HAP-1 (cell line): ENCODE data around the gene XKR8.
A peak's percentile ranks its signal among the peaks of the same experiment; 100 is the strongest.

ENCODE experiments used
- DNase-seq, 2 experiments: peaks; one replicate each; pipeline ENCODE4 v3.0.0-alpha.2; 2016 to 2020; ENCODE audit warnings: low spot score in 2 of 2
- H3K27me3 ChIP-seq: fragments of 250-450 bp; sonication (Bioruptor Pico); 2 replicates; pipeline ENCODE4 v1.5.1; 2020; ENCODE audit warnings: low read depth, mild to moderate bottlenecking, moderate library complexity
- H3K36me3 ChIP-seq: fragments of 250-450 bp; sonication (Bioruptor Pico); replicated peaks from 2 replicates; pipeline ENCODE4 v1.5.1; 2020; ENCODE audit warnings: mild to moderate bottlenecking
- H3K4me1 ChIP-seq: fragments of 250-450 bp; sonication (Bioruptor Pico); 2 replicates; pipeline ENCODE4 v1.5.1; 2020; ENCODE audit warnings: mild to moderate bottlenecking
- H3K4me3 ChIP-seq: fragments of 250-450 bp; sonication (Bioruptor Pico); 2 replicates; pipeline ENCODE4 v1.5.1; 2020; ENCODE audit warnings: mild to moderate bottlenecking, moderate library complexity
- H3K9me3 ChIP-seq: fragments of 250-450 bp; sonication (Bioruptor Pico); 2 replicates; pipeline ENCODE4 v1.5.1; 2020; ENCODE audit warnings: mild to moderate bottlenecking, moderate library complexity
- in situ Hi-C: fragments of 300-500 bp; cut with MboI; formaldehyde crosslinking; loops from 3 replicates; pipeline ENCODE4 v1.14.3; 2020; ENCODE audit warnings: low sequenced_read_pairs, inconsistent platforms, mixed read lengths

XKR8 gene

DNA sequence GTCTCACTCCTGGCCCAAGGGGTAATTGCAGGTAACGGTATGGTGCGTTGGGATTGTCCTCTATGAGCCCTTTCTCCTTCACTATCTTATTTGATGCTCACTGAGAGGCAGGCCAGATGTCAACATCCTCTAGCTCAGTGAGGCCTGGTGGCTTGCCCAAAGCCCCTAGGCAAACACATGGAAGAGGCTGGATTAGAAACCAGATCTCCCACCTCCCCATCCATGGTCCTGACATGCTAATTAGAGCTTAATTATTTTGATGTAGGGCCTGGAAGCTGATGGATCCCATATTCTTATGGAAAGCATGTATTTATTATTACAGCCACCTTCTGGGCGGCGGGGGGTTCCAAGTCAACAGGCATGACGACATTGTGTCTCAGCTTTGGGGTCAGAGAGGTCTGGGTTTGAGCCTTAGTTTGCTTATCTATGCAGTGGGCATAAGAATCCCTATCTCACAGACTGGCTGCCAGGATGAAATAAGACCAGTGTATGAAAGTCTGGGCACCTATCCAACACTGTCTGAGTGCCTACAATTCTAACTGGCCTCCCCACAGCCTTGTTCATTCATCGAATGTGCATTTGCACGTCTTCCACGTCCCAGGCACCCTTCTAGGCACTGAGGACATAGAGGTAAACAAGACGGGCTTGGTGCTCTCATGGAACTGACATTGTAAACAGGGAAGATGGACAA lies 18.8 kb upstream of the XKR8 start:
- no peak for DNase-seq
- no peaks in the 10 kb centered on the region for H3K27me3 ChIP-seq
- no peaks in the 10 kb centered on the region for H3K36me3 ChIP-seq
- H3K4me3 ChIP-seq, result no peak overlapping the region
- no peaks in the 10 kb centered on the region for H3K4me1 ChIP-seq
- in situ Hi-C loops, result no loop called here
- H3K9me3 ChIP-seq, result no peaks in the 10 kb centered on the region

DNA sequence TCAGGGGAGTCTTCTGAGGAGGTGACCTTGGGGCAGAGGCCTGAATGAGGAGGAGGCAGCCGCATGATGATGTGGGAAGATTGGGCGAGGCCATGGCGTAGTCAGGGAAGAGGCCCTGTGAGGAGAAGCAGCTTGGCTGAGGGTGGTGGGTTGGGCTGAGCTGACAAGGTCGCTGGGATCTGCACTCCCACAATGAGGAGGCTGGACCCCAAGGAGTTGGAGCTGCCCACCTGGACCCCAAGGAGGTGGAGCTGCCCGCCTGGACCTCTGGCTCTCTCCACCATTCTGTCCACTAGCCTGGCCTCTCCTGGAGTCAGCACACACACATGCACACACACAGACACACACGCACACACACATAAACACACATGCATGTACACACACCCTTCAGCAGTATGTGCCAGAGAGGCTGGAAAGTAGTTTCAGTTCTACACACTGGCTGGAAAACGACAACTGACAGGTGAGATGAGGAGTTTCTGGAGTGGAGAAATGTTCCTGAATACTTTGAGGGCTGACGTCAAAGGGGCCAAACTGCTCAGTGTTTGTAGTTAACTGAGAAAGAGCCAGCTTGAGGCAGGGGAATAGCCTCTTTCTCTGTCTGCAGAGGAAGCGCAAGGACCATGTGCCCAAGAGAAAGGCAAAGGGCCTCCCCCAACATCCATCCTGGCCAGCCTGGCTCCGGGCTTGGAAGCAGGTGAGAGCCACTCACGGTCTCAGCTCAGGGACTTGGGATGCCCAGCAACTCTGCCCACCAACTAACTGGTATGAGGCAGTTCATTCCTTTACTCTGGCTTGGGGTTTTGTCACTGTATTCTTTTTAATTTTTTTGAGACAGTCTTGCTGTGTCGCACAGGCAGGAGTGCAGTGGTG lies 17.9 kb upstream of the XKR8 start:
- Histone ChIP-seq H3K9me3 (no peaks in the 10 kb centered on the region), H3K36me3 (no peaks in the 10 kb centered on the region), H3K4me1 (no peaks in the 10 kb centered on the region), H3K27me3 (no peaks in the 10 kb centered on the region), H3K4me3 (no peak overlapping the region)
- DNase-seq, result no peak
- in situ Hi-C loops, result no loop called here

DNA sequence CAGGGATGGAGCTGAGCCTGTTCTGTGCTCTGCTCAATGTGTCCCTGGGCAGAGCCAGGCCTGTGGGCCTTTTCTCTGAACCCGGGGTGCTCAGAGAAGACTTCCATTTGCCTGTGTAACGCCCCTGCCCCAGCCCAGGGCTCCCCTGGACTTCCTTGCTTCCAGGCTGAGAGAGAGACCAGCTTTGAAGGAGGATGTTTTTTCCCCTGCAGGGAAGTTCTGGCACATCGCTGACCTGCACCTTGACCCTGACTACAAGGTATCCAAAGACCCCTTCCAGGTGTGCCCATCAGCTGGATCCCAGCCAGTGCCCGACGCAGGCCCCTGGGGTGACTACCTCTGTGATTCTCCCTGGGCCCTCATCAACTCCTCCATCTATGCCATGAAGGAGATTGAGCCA lies 14.8 kb upstream of the XKR8 start:
- in situ Hi-C loops, result no loop called here
- H3K4me3 ChIP-seq, result no peak overlapping the region
- DNase-seq, result no peak
- no peaks in the 10 kb centered on the region for H3K27me3 ChIP-seq
- H3K9me3 ChIP-seq, result no peaks in the 10 kb centered on the region
- H3K36me3 ChIP-seq, result no peaks in the 10 kb centered on the region
- no peaks in the 10 kb centered on the region for H3K4me1 ChIP-seq

DNA sequence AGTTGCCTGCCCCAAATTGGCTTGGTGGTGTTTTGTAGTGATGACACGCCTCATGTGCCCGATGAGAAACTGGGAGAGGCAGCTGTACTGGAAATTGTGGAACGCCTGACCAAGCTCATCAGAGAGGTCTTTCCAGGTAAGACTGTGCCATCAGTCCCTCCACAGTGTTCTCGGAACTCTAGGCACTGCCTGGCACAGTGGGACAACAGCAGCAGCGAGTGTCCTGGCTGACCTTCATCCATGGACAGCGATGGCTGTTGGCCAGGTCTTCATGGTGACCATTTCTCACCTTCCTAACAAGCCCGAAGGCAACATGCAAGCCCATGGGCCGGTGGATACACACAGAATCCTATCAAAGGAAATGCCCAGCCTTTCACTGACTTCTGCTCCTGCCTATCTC lies 10.7 kb upstream of the XKR8 start:
- Histone ChIP-seq H3K9me3 (no peaks in the 10 kb centered on the region), H3K4me1 (no peaks in the 10 kb centered on the region)
- in situ Hi-C loops, result no loop called here

DNA sequence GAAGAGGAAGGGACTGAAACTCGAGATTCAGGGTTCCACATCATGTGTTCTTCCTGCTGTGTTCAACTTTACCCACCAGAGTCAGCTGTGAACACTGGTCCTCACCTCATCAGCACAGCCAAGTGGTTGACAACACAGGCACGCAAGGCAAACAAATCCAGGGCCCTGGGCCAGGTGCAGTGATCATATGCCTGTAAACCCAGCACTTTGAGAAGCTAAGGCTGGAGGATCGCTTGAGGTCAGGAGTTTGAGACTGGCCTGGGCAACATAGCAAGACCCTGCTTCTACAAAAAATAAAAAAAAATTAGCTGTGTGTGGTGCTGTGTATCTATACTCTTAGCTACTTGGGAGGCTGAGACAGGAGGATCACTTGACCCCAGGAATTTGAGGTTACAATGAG lies 8.4 kb upstream of the XKR8 start:
- H3K4me1 ChIP-seq, result no peaks in the 10 kb centered on the region
- no peaks in the 10 kb centered on the region; the same call in 1 of the 2 replicates for H3K27me3 ChIP-seq
- in situ Hi-C loops, result no loop called here
- H3K36me3 ChIP-seq, result no peaks in the 10 kb centered on the region
- H3K9me3 ChIP-seq, result no peaks in the 10 kb centered on the region
- no peak overlapping the region for H3K4me3 ChIP-seq
- DNase-seq, result no peak

More for the DNA sequence above, 10.7 kb upstream of the XKR8 start:
- no peaks in the 10 kb centered on the region for H3K36me3 ChIP-seq
- H3K4me3 ChIP-seq, result no peak overlapping the region
- H3K27me3 ChIP-seq, result no peaks in the 10 kb centered on the region; the same call in 1 of the 2 replicates
- no peak for DNase-seq

DNA sequence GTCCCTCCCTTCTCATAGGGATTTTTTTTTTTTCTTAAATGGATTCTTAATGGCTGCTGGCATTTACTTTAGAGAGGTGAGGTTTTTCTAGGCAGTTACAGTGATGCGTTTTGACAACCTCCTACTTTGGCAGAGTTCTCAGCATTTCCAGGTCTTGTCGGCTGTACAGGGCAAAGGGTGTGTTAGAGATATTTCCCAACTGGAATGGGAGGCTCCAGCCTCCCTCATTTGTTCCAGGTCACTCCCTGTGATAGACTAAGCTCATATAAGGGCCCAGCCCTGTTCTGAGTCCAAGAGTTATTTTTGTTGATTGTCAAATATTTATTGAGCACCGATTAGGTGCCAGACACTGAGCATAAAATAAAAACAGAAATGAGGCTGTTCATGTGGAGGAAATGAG lies 7.6 kb upstream of the XKR8 start:
- H3K36me3 ChIP-seq, result no peaks in the 10 kb centered on the region
- in situ Hi-C loops, result no loop called here

GRCh38 chr1:27954186-27954585 lies 5.6 kb upstream of the XKR8 start:
- in situ Hi-C loops, result no loop called here
- no peaks in the 10 kb centered on the region for H3K36me3 ChIP-seq
- no peak overlapping the region for H3K4me3 ChIP-seq

More for the DNA sequence above, 7.6 kb upstream of the XKR8 start:
- Histone ChIP-seq H3K9me3 (no peaks in the 10 kb centered on the region), H3K27me3 (no peaks in the 10 kb centered on the region; the same call in 1 of the 2 replicates), H3K4me3 (no peak overlapping the region), H3K4me1 (no peaks in the 10 kb centered on the region)
- DNase-seq, result no peak

GRCh38 chr1:27955076-27955475 lies 4.7 kb upstream of the XKR8 start:
- H3K36me3 ChIP-seq, result no peaks in the 10 kb centered on the region
- no peak for DNase-seq
- no peak overlapping the region for H3K4me3 ChIP-seq
- peaks cover 8% of the 10 kb centered on the region for H3K4me1 ChIP-seq
- in situ Hi-C loops, result no loop called here
- no peaks in the 10 kb centered on the region for H3K9me3 ChIP-seq
- H3K27me3 ChIP-seq, result no peaks in the 10 kb centered on the region; the same call in 1 of the 2 replicates

More at GRCh38 chr1:27954186-27954585, 5.6 kb upstream of the XKR8 start:
- no peaks in the 10 kb centered on the region for H3K9me3 ChIP-seq
- DNase-seq, result no peak
- no peaks in the 10 kb centered on the region; the same call in 1 of the 2 replicates for H3K27me3 ChIP-seq
- peaks cover 3% of the 10 kb centered on the region for H3K4me1 ChIP-seq

GRCh38 chr1:27956761-27957160 lies 3.0 kb upstream of the XKR8 start:
- H3K4me3 ChIP-seq, result no peak overlapping the region
- H3K27me3 ChIP-seq, result no peaks in the 10 kb centered on the region; the same call in 1 of the 2 replicates
- no peaks in the 10 kb centered on the region for H3K9me3 ChIP-seq
- in situ Hi-C loops, result no loop called here
- no peak for DNase-seq
- peaks cover 8% of the 10 kb centered on the region for H3K4me1 ChIP-seq
- no peaks in the 10 kb centered on the region for H3K36me3 ChIP-seq

- DNase-seq, result no peak
- H3K4me1 ChIP-seq, result peaks cover 8% of the 10 kb centered on the region
- H3K36me3 ChIP-seq, result no peaks in the 10 kb centered on the region
- no peaks in the 10 kb centered on the region for H3K9me3 ChIP-seq
- in situ Hi-C loops, result no loop called here
- no peak overlapping the region for H3K4me3 ChIP-seq
- no peaks in the 10 kb centered on the region; the same call in 1 of the 2 replicates for H3K27me3 ChIP-seq
These were observed 2.1 kb upstream of the XKR8 start for GRCh38 chr1:27957655-27958054.

GRCh38 chr1:27958513-27958912 lies 1.3 kb upstream of the XKR8 start:
- DNase-seq, result no peak
- Histone ChIP-seq H3K9me3 (no peaks in the 10 kb centered on the region), H3K4me1 (peaks cover 8% of the 10 kb centered on the region), H3K27me3 (no peaks in the 10 kb centered on the region), H3K4me3 (no peak overlapping the region), H3K36me3 (no peaks in the 10 kb centered on the region)
- in situ Hi-C loops, result no loop called here

GRCh38 chr1:27960762-27961645 lies 1.2 kb downstream of the XKR8 start:
- in situ Hi-C loops, result no loop called here
- DNase-seq, result no peak
- Histone ChIP-seq H3K27me3 (no peaks in the 10 kb centered on the region), H3K4me1 (peaks cover 8% of the 10 kb centered on the region), H3K9me3 (no peaks in the 10 kb centered on the region), H3K36me3 (no peaks in the 10 kb centered on the region), H3K4me3 (peak overlapping the region; percentile 49)

DNA sequence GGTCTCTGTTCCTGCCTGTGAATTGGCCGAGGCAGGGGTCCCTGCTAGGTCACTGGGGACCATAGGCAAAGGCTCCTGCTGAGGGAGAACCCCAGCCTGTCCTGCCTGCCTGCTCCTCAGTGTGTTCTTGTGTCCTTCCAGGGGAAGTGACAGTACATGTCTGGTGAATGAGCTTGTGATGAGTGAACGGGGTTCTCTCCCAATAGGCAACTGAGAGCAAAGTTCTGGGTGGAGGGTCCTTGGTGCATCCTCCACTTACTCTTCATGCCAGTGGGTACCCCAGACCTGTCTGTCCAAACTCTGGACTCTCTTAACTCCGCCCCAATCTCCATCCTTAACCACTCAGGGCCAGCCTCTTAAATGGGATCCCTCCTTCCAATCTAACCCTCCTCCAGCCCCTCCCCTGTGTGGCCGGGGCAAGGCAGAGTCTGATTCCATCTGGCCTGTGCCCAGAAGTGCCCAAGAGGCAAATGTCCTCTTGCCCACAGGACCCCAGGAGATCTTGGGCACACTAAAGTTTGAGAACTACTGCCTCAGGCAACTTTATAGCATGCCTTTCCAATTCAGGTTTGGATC lies 2.0 kb downstream of the XKR8 start:
- Histone ChIP-seq H3K27me3 (no peaks in the 10 kb centered on the region), H3K4me1 (peaks cover 8% of the 10 kb centered on the region), H3K36me3 (no peaks in the 10 kb centered on the region), H3K9me3 (no peaks in the 10 kb centered on the region), H3K4me3 (no peak overlapping the region)
- DNase-seq, result peak in 1 of 2 experiments; percentile 26
- in situ Hi-C loops, result no loop called here
